IMR-90 (cell line): ENCODE measurements around the gene PAPPA. TPM values are rescaled to one million over a fixed set of nuclear protein-coding genes. Genes with fewer than 3 reads are reported as not detected.

Source experiments
- ATAC-seq: fragments of 200-7000 bp; cut with Tn5 transposase; 2 replicates; pipeline ENCODE4 v1.9.1; 2020; ENCODE audit warnings: low read depth, mild to moderate bottlenecking, moderate library complexity
- BruUV-seq: library from RNA; stranded (reverse); fragments of 400-500 nt; replicated peaks from 2 replicates; lab custom pipeline; 2021; lab: Mats Ljungman, UMichigan
- CTCF ChIA-PET: fragments of 300-600 bp; formaldehyde crosslinking; extraction: SDS; loops from one replicate; lab custom pipeline; 2021; ENCODE audit warnings: antibody characterized with exemption; lab: Yijun Ruan, JAX
- POLR2A ChIA-PET: fragments of 300-600 bp; sonication (Branson Sonifier 250); formaldehyde crosslinking; loops from one replicate; lab custom pipeline; 2022; ENCODE audit warnings: antibody characterized with exemption; ENCODE audit not compliant: unreplicated experiment; lab: Charles Lee
- DNase-seq: peaks from one replicate; pipeline ENCODE4 v3.0.0; 2013
- H2AFZ ChIP-seq: replicated peaks from 2 replicates; pipeline ENCODE3; 2013; ENCODE audit warnings: low read length, mild to moderate bottlenecking; ENCODE audit not compliant: poor library complexity
- H2AK5ac ChIP-seq: 2 replicates; pipeline ENCODE4 v1.6.1; 2013; ENCODE audit warnings: low read depth, low read length, inconsistent platforms
- H2AK9ac ChIP-seq: replicated peaks from 2 replicates; pipeline ENCODE3; 2013; ENCODE audit warnings: mild to moderate bottlenecking, low read depth, low read length, moderate library complexity; ENCODE audit not compliant: poor library complexity
- H2BK120ac ChIP-seq: 2 replicates; pipeline ENCODE4 v1.6.1; 2013; ENCODE audit warnings: low read depth, low read length, inconsistent platforms
- H2BK15ac ChIP-seq: 3 replicates; pipeline ENCODE4 v1.6.1; 2013; ENCODE audit warnings: low read depth, low read length, inconsistent platforms
- H2BK20ac ChIP-seq: 2 replicates; pipeline ENCODE4 v1.6.1; 2013; ENCODE audit warnings: low read depth, mild to moderate bottlenecking, inconsistent platforms, low read length, moderate library complexity
- H2BK5ac ChIP-seq: 2 replicates; pipeline ENCODE4 v1.6.1; 2013; ENCODE audit warnings: mild to moderate bottlenecking, low read depth, low read length, inconsistent platforms; ENCODE audit not compliant: poor library complexity, severe bottlenecking
- H3K14ac ChIP-seq: replicated peaks from 2 replicates; pipeline ENCODE4 v1.6.1; 2013; ENCODE audit warnings: low read depth, low read length, inconsistent platforms
- H3K18ac ChIP-seq: 2 replicates; pipeline ENCODE4 v1.6.1; 2013; ENCODE audit warnings: low read depth, low read length, control low read depth
- H3K23ac ChIP-seq: 2 replicates; pipeline ENCODE4 v1.6.1; 2013; ENCODE audit warnings: low read depth, low read length, inconsistent platforms
- H3K27ac ChIP-seq: 2 replicates; pipeline ENCODE4 v1.5.1; 2013; ENCODE audit warnings: mild to moderate bottlenecking, control low read depth, low read length; ENCODE audit not compliant: insufficient read depth
- H3K27me3 ChIP-seq: 2 replicates; pipeline ENCODE4 v1.6.1; 2013; ENCODE audit warnings: low read length; ENCODE audit not compliant: control insufficient read depth, insufficient read depth
- H3K36me3 ChIP-seq: 2 replicates; pipeline ENCODE4 v1.6.1; 2013; ENCODE audit warnings: low read length, mixed read lengths; ENCODE audit not compliant: control insufficient read depth, insufficient read depth
- H3K4ac ChIP-seq: 2 replicates; pipeline ENCODE4 v1.6.1; 2013; ENCODE audit warnings: low read depth, low read length, inconsistent platforms
- H3K4me1 ChIP-seq: 2 replicates; pipeline ENCODE4 v1.6.1; 2013; ENCODE audit warnings: low read length, mixed read lengths; ENCODE audit not compliant: control insufficient read depth, insufficient read depth
- H3K4me2 ChIP-seq: 2 replicates; pipeline ENCODE4 v1.6.1; 2013; ENCODE audit warnings: low read depth, mild to moderate bottlenecking, control low read depth, low read length, moderate library complexity
- H3K4me3 ChIP-seq: 2 replicates; pipeline ENCODE4 v1.5.1; 2013; ENCODE audit warnings: low read depth, mild to moderate bottlenecking, control low read depth, low read length, moderate library complexity; ENCODE audit not compliant: insufficient read depth
- H3K56ac ChIP-seq: 2 replicates; pipeline ENCODE4 v1.6.1; 2013; ENCODE audit warnings: low read length, inconsistent platforms; ENCODE audit not compliant: insufficient read depth; ENCODE audit errors: extremely low read depth
- H3K79me1 ChIP-seq, 2 experiments: 2 replicates each; pipeline ENCODE4 v1.6.1; 2013; ENCODE audit warnings: low read length in 2 of 2, inconsistent platforms in 1 of 2, low read depth in 1 of 2
- H3K9ac ChIP-seq: 2 replicates; pipeline ENCODE4 v1.6.1; 2013; ENCODE audit warnings: low read depth, low read length, control low read depth
- H3K9me1 ChIP-seq: 2 replicates; pipeline ENCODE4 v1.6.1; 2013; ENCODE audit warnings: low read length, inconsistent platforms; ENCODE audit not compliant: insufficient read depth
- H3K9me3 ChIP-seq: 2 replicates; pipeline ENCODE4 v1.6.1; 2013; ENCODE audit warnings: low read length; ENCODE audit not compliant: control insufficient read depth, insufficient read depth
- H4K20me1 ChIP-seq: 2 replicates; pipeline ENCODE4 v1.6.1; 2013; ENCODE audit warnings: low read length, inconsistent platforms; ENCODE audit not compliant: insufficient read depth
- H4K5ac ChIP-seq: 2 replicates; pipeline ENCODE4 v1.6.1; 2013; ENCODE audit warnings: mild to moderate bottlenecking, low read depth, low read length, control low read depth
- H4K8ac ChIP-seq, 2 experiments: 2 replicates each; pipeline ENCODE4 v1.6.1; 2013; ENCODE audit warnings: low read depth in 2 of 2, low read length in 2 of 2, control low read depth in 1 of 2, inconsistent platforms in 1 of 2
- H4K91ac ChIP-seq: 2 replicates; pipeline ENCODE4 v1.6.1; 2013; ENCODE audit warnings: low read depth, low read length, inconsistent platforms; ENCODE audit not compliant: insufficient read depth
- BHLHE40 ChIP-seq: fragments of 150-350 bp; IDR thresholded peaks from 2 replicates; pipeline ENCODE4 v1.6.1; 2016; ENCODE audit warnings: mild to moderate bottlenecking, low read depth, low read length
- CEBPB ChIP-seq: IDR thresholded peaks from 2 replicates; pipeline ENCODE4 v1.6.1; 2012; ENCODE audit warnings: low read depth, low read length, improper control_type of control experiment
- CHD1 ChIP-seq: IDR thresholded peaks from 2 replicates; pipeline ENCODE4 v1.6.1; 2012; ENCODE audit warnings: low read depth, low read length, improper control_type of control experiment
- CTCF ChIP-seq: conservative IDR thresholded peaks from 2 replicates; pipeline ENCODE4 v1.5.1; 2012; ENCODE audit warnings: mild to moderate bottlenecking, low read depth, low read length, improper control_type of control experiment
- FOS ChIP-seq: fragments of 150-350 bp; IDR thresholded peaks from 2 replicates; pipeline ENCODE4 v1.6.1; 2016; ENCODE audit warnings: low read depth, low read length
- MAFK ChIP-seq: IDR thresholded peaks from 2 replicates; pipeline ENCODE4 v1.6.1; 2012; ENCODE audit warnings: low read depth, low read length, improper control_type of control experiment
- MAZ ChIP-seq: IDR thresholded peaks from 2 replicates; pipeline ENCODE4 v1.6.1; 2012; ENCODE audit warnings: low read depth, mild to moderate bottlenecking, low read length, improper control_type of control experiment, moderate library complexity, borderline replicate concordance
- MXI1 ChIP-seq: IDR thresholded peaks from 2 replicates; pipeline ENCODE4 v1.6.1; 2012; ENCODE audit warnings: low read depth, mild to moderate bottlenecking, low read length, moderate library complexity, borderline replicate concordance
- NFE2L2 ChIP-seq: fragments of 150-350 bp; IDR thresholded peaks from 2 replicates; pipeline ENCODE4 v1.6.1; 2016; ENCODE audit warnings: low read depth, mild to moderate bottlenecking, low read length
- POLR2A ChIP-seq: IDR thresholded peaks from 2 replicates; pipeline ENCODE4 v1.6.1; 2012; ENCODE audit warnings: mild to moderate bottlenecking, low read depth, low read length
- RAD21 ChIP-seq: IDR thresholded peaks from 2 replicates; pipeline ENCODE4 v1.6.1; 2012; ENCODE audit warnings: low read length, improper control_type of control experiment
- RCOR1 ChIP-seq: IDR thresholded peaks from 2 replicates; pipeline ENCODE4 v1.6.1; 2012; ENCODE audit warnings: mild to moderate bottlenecking, low read length, improper control_type of control experiment; ENCODE audit not compliant: insufficient replicate concordance
- RFX5 ChIP-seq: IDR thresholded peaks from 2 replicates; pipeline ENCODE4 v1.8.0; 2012; ENCODE audit warnings: low read depth, mild to moderate bottlenecking, low read length, moderate library complexity
- SMC3 ChIP-seq: fragments of 150-350 bp; IDR thresholded peaks from 2 replicates; pipeline ENCODE4 v1.6.1; 2016; ENCODE audit warnings: low read depth, mild to moderate bottlenecking, antibody characterized with exemption, low read length, moderate library complexity
- USF2 ChIP-seq: fragments of 150-350 bp; IDR thresholded peaks from 2 replicates; pipeline ENCODE4 v1.6.1; 2017; ENCODE audit warnings: mild to moderate bottlenecking, antibody characterized with exemption, low read length, low read depth
- WGBS, 2 experiments: methylation state at CpG; one replicate each; pipeline versions ENCODE4 v1.1.5 to v1.1.7; 2013; ENCODE audit warnings: missing lambda C conversion rate in 2 of 2; ENCODE audit not compliant: insufficient read length in 1 of 2; ENCODE audit errors: extremely low coverage in 2 of 2; 5-methylcytosine and 5-hydroxymethylcytosine counted together
- dilution Hi-C: fragments of 300-500 bp; cut with HindIII; formaldehyde crosslinking; loops from one replicate; pipeline ENCODE4 v1.14.3; 2018; ENCODE audit warnings: low sequenced_read_pairs; ENCODE audit not compliant: unreplicated experiment
- in situ Hi-C: fragments of 300-500 bp; cut with MboI; formaldehyde crosslinking; loops from 3 replicates; pipeline ENCODE4 v1.14.3; 2019; ENCODE audit warnings: low sequenced_read_pairs, inconsistent platforms, mixed read lengths
- intact Hi-C: fragments of 100-400 bp; cut with micrococcal nuclease; formaldehyde crosslinking; loops from 2 replicates; pipeline ENCODE4 v1.10.0; 2022
- polyA plus RNA-seq, 3 experiments: library from polyadenylated mRNA; depleted of rRNA; stranded (reverse); fragments of >200 nt; gene quantifications; 2 replicates each; pipeline ENCODE4 v1.2.3, GENCODE V29; 2012; ENCODE audit warnings: low replicate concordance in 1 of 3
- total RNA-seq: library from RNA; depleted of rRNA; stranded (reverse); fragments of >200 nt; gene quantifications from 2 replicates; pipeline ENCODE4 v1.2.3, GENCODE V29; 2012
- TF ChIP-seq, protein P1 (sequence below): fragments of 150-350 bp; IDR thresholded peaks from 2 replicates; pipeline ENCODE4 v1.6.1; 2016; ENCODE audit warnings: low read depth, mild to moderate bottlenecking, low read length, moderate library complexity, borderline replicate concordance

Gene PAPPA
- total and polyA plus RNA-seq, 2 of the 4 experiments (the other 2 are of a cell fraction): 8.3 to 12.4 TPM

DNA sequence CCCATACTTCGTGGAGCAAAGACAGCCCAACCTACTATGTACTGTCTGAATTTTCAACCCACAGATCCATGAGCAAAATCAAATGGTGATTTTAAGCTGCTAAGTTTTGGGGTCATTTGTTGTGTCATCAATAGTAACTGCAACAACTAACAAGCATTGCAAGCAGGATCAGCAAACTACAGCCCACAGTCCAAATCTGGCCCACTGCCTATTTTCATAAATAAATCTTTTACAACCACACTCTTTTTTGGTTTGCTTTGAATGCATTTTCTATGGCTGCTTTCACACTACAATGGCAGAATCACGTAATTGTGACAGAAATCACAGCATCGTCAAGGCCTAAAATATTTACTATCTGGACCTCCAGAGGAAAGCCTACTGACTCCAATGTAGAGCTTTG is 296.4 kb downstream of the PAPPA start:
- no peak overlapping the region for H3K56ac ChIP-seq
- H3K23ac ChIP-seq: no peak overlapping the region
- no peak overlapping the region for H2AFZ ChIP-seq
- DNase-seq: no peak
- no peak overlapping the region for H2BK5ac ChIP-seq
- ChIA-PET POLR2A (no interaction called here), CTCF (interaction anchor here (1.3 to 1.5 kb wide), 2 partner anchors 11 to 18 kb away, joined by 3 to 4 read pairs; no protein-coding TSS in a partner anchor)
- dilution Hi-C loops: no loop called here
- H4K91ac ChIP-seq: no peak overlapping the region
- no CpG with 5 or more reads among the region's 3 CpGs for WGBS, 2 experiments
- no peaks in the 10 kb centered on the region for H4K20me1 ChIP-seq
- no peak overlapping the region for H4K8ac ChIP-seq
- peaks cover 5% of the 10 kb centered on the region for H3K4me1 ChIP-seq
- no peaks in the 10 kb centered on the region for H3K79me1 ChIP-seq
- no peaks in the 10 kb centered on the region for H3K36me3 ChIP-seq
- no peak overlapping the region for H3K14ac ChIP-seq
- H2BK20ac ChIP-seq: no peak overlapping the region
- in situ Hi-C loops: no loop called here
- H2AK9ac ChIP-seq: no peak overlapping the region
- H3K9me3 ChIP-seq: no peaks in the 10 kb centered on the region
- no peak overlapping the region for H2BK15ac ChIP-seq
- intact Hi-C loops: no loop called here
- no peak overlapping the region for H3K4me3 ChIP-seq
- TF ChIP-seq MAZ (no peak), USF2 (no peak), FOS (no peak), POLR2A (no peak), RAD21 (no peak), MXI1 (no peak), NFE2L2 (no peak), RCOR1 (no peak), RFX5 (no peak), BHLHE40 (no peak), CTCF (no peak), MAFK (no peak), CEBPB (no peak), SMC3 (no peak), CHD1 (no peak)
- TF ChIP-seq, protein P1, sequence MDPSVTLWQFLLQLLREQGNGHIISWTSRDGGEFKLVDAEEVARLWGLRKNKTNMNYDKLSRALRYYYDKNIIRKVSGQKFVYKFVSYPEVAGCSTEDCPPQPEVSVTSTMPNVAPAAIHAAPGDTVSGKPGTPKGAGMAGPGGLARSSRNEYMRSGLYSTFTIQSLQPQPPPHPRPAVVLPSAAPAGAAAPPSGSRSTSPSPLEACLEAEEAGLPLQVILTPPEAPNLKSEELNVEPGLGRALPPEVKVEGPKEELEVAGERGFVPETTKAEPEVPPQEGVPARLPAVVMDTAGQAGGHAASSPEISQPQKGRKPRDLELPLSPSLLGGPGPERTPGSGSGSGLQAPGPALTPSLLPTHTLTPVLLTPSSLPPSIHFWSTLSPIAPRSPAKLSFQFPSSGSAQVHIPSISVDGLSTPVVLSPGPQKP: no peak
- no peaks in the 10 kb centered on the region for H3K27me3 ChIP-seq
- H2AK5ac ChIP-seq: no peak overlapping the region
- no peak overlapping the region for H3K18ac ChIP-seq
- no peak overlapping the region for H2BK120ac ChIP-seq
- peaks cover 3% of the 10 kb centered on the region; the same call in 1 of the 2 replicates for H3K9me1 ChIP-seq
- no peak for ATAC-seq
- no peak overlapping the region for H4K5ac ChIP-seq
- H3K27ac ChIP-seq: no peak overlapping the region
- H3K4ac ChIP-seq: no peak overlapping the region
- no peak overlapping the region for H3K9ac ChIP-seq
- H3K4me2 ChIP-seq: no peak overlapping the region
- BruUV-seq: no TSS peak
